ENCODE results near the gene CFB. TPM values are rescaled to one million over a fixed set of nuclear protein-coding genes. Genes with fewer than 3 reads are reported as not detected.

CFB gene
- total and polyA plus RNA-seq, 2 of the 13 experiments (the other 11 are each of a cell fraction or from before 2014, with no cell fraction given) = 171 to 513 TPM

DNA sequence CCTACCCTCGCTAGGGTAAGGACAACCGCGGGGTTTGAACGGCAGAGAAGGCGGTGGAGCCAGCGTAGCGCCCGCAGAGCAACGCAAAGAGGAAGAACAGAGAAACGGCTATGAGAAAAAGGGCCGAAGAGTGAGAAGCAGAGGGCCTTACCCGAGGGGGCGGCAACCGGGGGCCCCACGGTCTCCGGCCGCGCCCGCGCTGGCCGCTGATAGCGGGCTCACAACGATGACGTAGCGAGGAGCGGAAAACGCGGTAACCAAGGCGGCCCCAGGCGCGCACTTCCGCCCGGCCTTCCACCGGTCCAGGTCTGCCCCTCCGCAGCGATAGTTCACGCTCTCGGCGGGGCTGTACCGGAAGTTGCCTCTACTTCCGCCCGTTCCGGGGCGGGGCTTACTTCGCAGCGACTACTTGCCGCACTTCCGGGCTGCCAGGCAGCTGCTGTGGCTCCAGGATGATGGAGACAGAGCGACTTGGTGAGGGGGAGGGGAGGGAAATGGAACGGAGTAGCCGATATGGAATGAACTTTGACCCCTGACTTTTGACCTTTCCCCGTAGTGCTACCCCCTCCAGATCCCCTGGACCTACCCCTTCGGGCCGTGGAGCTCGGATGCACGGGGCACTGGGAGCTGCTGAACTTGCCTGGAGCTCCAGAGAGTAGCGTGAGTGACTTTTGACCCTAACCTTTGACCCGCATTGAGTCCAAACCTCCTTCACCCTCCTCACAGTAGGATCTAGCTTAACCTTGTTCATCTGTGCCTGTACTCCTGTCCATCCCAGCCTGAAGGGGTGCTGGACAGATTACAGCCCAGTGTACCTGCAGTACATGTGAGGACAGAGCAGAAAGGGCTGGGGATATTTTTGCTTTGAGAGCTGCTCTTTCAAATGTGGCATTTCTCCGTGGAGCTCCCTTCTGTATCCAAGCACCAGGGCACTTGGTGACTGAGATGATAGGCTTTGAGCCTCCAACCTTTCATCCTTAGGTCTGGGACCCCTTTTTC lies 13.1 kb downstream of the CFB start, which contains the start of the genes NELFE and SKIC2 (continued):
- TF ChIP-seq ZBTB42 (CRISPR knock-in tag; IDR thresholded peaks at IDR 0.05) (no peak), SAFB2 (CRISPR knock-in tag; IDR thresholded peaks at IDR 0.05; ENCODE audit: borderline replicate concordance, low read depth) (peak; percentile 29; the same call in 1 of the 2 replicates), ARNT (IDR thresholded peaks at IDR 0.05) (no peak), NR3C1 (CRISPR knock-in tag; IDR thresholded peaks at IDR 0.05) (no peak), PREB (CRISPR knock-in tag; IDR thresholded peaks at IDR 0.05) (no peak; the same call in 1 of the 2 replicates), NFE2L1 (CRISPR knock-in tag; IDR thresholded peaks at IDR 0.05; ENCODE audit: borderline replicate concordance) (no peak), ZNF703 (CRISPR knock-in tag; IDR thresholded peaks at IDR 0.05; ENCODE audit: borderline replicate concordance) (peak; percentile 12; the same call in 1 of the 2 replicates), HNRNPK (IDR thresholded peaks at IDR 0.05; ENCODE audit: low read depth, low read length, poor library complexity, severe bottlenecking) (peak; percentile 97), DMAP1 (CRISPR knock-in tag; IDR thresholded peaks at IDR 0.05) (peak; percentile 87), HOXA7 (CRISPR knock-in tag; IDR thresholded peaks at IDR 0.05) (no peak), U2AF2 (IDR thresholded peaks at IDR 0.05; ENCODE audit: low read depth, low read length) (no peak), CREB1 (IDR thresholded peaks at IDR 0.05) (peak; percentile 98), CREB1 (CRISPR knock-in tag; IDR thresholded peaks at IDR 0.05) (peak; percentile 100), ZNF713 (CRISPR knock-in tag; IDR thresholded peaks at IDR 0.05) (0 out of 2 replicates have a peak, but pooled peaks have one; percentile 12), ZBTB49 (CRISPR knock-in tag; IDR thresholded peaks at IDR 0.05; ENCODE audit: borderline replicate concordance) (no peak), HNRNPH1 (optimal IDR thresholded peaks at IDR 0.05; ENCODE audit: low read depth, low read length) (no peak), NFKBIZ (CRISPR knock-in tag; IDR thresholded peaks at IDR 0.05) (0 out of 2 replicates have a peak, but pooled peaks have one; percentile 54), ZKSCAN8 (CRISPR knock-in tag; IDR thresholded peaks at IDR 0.05; ENCODE audit: borderline replicate concordance) (peak; percentile 61; the same call in 1 of the 2 replicates)
- TF ChIP-seq, protein P1, sequence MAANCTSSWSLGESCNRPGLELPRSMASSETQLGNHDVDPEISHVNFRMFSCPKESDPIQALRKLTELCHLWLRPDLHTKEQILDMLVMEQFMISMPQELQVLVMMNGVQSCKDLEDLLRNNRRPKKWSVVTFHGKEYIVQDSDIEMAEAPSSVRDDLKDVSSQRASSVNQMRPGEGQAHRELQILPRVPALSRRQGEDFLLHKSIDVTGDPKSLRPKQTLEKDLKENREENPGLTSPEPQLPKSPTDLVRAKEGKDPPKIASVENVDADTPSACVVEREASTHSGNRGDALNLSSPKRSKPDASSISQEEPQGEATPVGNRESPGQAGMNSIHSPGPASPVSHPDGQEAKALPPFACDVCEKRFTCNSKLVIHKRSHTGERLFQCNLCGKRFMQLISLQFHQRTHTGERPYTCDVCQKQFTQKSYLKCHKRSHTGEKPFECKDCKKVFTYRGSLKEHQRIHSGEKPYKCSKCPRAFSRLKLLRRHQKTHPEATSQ (CRISPR knock-in tag; IDR thresholded peaks at IDR 0.05; ENCODE audit: borderline replicate concordance) = 0 out of 2 replicates have a peak, but pooled peaks have one; percentile 2
